Non-pigmented ciliary epithelial cell (primary cell): Measurements from ENCODE around the gene TRAPPC11.

ENCODE experiments used
- DNase-seq: peaks from one replicate; pipeline ENCODE4 v3.0.0-alpha.2; 2010; ENCODE audit warnings: low read depth

The TRAPPC11 gene

DNA sequence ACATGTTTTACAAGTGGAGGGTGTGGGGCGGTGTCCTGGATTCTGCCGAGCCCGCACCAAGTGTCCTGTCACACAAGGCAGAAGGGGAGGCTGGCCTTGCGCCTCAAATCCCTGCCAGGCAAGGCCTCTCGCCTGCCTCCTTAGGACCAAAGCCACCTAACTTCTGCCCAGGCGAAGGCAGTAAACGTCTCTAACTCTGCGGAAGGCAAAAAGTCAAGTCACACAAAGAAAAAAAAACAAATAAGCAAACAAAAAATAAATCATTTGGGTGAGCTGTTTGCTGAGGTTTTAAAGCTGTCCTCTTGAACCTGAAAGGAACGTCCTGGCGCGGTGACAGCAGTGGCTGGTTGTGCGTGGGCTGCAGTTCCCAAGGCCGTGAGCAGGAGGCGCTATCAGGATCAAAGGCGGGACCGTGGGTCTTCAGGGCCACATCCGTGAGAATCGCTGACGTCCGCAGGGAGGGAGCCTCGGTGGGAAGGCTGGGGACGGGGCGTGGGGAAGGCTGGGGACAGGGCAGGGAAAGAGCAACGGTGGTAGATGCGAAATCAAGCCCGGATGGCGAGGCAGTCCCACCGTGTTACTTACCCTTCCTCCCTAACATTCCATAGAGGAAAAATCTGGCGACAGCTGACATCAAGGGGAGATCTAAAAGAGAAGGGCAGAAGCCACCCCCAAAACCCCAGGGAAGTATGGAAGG lies 99.1 kb downstream of the TRAPPC11 start:
- no peak for DNase-seq

DNA sequence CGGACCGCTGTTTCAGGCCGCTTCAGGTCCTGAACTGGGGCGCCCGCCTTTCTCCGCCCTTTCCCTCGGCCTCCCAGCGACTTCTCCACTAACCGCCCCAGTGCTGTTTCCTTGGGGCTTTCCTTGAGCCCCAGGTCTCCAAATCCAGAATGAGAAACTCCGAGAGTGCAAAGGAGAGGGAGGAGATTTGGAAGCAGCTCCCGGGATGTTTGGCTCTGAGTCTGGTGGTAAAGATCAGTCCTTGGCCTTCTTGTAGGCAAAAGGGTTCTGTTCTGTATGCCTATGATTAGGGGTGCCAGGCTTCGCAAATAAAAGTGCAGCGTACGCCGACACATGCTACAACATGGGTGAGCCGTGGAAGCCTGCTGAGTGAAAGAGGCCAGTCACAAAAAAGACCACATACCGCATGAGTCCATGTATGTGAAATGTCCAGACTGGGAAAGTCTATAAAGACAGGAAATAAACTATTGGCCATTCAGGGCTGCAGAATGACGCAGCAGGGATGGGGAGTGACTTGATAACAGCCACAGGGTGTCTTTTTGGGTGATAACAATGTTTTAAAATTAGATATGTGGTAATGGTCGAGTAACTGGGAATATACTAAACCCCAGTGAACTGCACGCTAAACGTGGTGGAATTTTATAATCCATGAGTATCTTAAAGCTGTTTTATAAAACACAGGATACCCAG lies 99.8 kb downstream of the TRAPPC11 start:
- no peak for DNase-seq

DNA sequence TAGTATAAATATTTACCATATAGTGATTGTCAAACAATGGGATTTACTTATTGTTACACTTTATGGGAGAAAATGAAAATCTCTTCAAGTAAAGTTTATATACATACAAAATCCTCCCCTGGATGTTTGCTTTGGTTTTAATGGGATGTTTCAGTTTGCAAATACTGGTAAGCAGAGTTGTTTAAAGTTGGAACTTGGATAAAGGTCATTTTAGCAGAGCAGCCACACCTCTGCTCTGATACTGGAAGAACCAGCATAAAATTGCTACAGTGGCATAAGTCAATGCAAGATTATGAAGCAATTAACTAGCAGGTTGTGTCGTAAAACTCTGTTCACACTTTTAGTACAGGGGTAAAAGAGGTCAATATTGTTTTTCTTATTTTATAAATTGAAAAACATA lies 101.2 kb downstream of the TRAPPC11 start:
- no peak for DNase-seq
